HFFc6 (cell line): ENCODE data around the gene AK9. TPM values are rescaled to one million over a fixed set of nuclear protein-coding genes. Genes with fewer than 3 reads are reported as not detected.

Experiments
- DNase-seq: peaks from one replicate; pipeline ENCODE4 v3.0.0-alpha.2; 2018
- H3K27ac Mint-ChIP-seq: 2 replicates; pipeline ENCODE4 v1.8.0; 2020; ENCODE audit warnings: mild to moderate bottlenecking, mixed read lengths
- H3K27me3 Mint-ChIP-seq: 2 replicates; pipeline ENCODE4 v1.8.0; 2021; ENCODE audit warnings: mild to moderate bottlenecking, moderate library complexity, mixed read lengths; ENCODE audit not compliant: insufficient read depth
- H3K36me3 Mint-ChIP-seq: 2 replicates; pipeline ENCODE4 v1.8.0; 2021; ENCODE audit warnings: low read depth, mixed read lengths
- H3K4me1 Mint-ChIP-seq: 2 replicates; pipeline ENCODE4 v1.8.0; 2020; ENCODE audit warnings: low read depth, mixed read lengths
- H3K4me3 Mint-ChIP-seq: 2 replicates; pipeline ENCODE4 v1.8.0; 2020; ENCODE audit warnings: mild to moderate bottlenecking, moderate library complexity, mixed read lengths
- H3K9me3 Mint-ChIP-seq: 2 replicates; pipeline ENCODE4 v1.8.0; 2020; ENCODE audit warnings: mild to moderate bottlenecking, mixed read lengths
- CTCF ChIP-seq: fragments of 200-600 bp; sonication (generic); IDR thresholded peaks from 2 replicates; pipeline ENCODE4 v1.5.0; 2021; ENCODE audit warnings: antibody characterized with exemption, mild to moderate bottlenecking
- total RNA-seq, 6 experiments: library from RNA; stranded (reverse); fragmentation: NEBNext Ultra II Directional; extraction: Animal tissue kit (Norgen Biotek cat#: 25700); gene quantifications; 2 replicates in 1 of 6; 3 replicates in 5 of 6; pipeline ENCODE4 v1.2.3, GENCODE V29; 2021

AK9 gene
- total RNA-seq, 6 experiments from 2014 or later, result 1.2 to 2.0 (median 1.5) TPM

- Mint-ChIP-seq H3K4me1 (no peaks in the 10 kb centered on the region), H3K27me3 (peaks cover 7% of the 10 kb centered on the region), H3K36me3 (no peaks in the 10 kb centered on the region), H3K9me3 (no peaks in the 10 kb centered on the region), H3K27ac (no peak overlapping the region), H3K4me3 (no peak overlapping the region)
- no peak for TF ChIP-seq CTCF
- DNase-seq, result no peak
Observed at GRCh38 chr6:109632405-109632804, 58.6 kb downstream of the AK9 start.

- H3K27ac Mint-ChIP-seq, result no peak overlapping the region
- no peaks in the 10 kb centered on the region for H3K9me3 Mint-ChIP-seq
- H3K4me1 Mint-ChIP-seq, result no peaks in the 10 kb centered on the region
- no peaks in the 10 kb centered on the region for H3K36me3 Mint-ChIP-seq
- no peak overlapping the region for H3K4me3 Mint-ChIP-seq
- DNase-seq, result no peak
- TF ChIP-seq CTCF, result no peak
- peaks cover 4% of the 10 kb centered on the region for H3K27me3 Mint-ChIP-seq
Observed at GRCh38 chr6:109631403-109631802, 59.6 kb downstream of the AK9 start.

- Mint-ChIP-seq H3K4me3 (no peak overlapping the region), H3K9me3 (no peaks in the 10 kb centered on the region; the same call in 1 of the 2 replicates), H3K27me3 (peaks cover 2% of the 10 kb centered on the region), H3K27ac (no peak overlapping the region), H3K4me1 (no peaks in the 10 kb centered on the region), H3K36me3 (no peaks in the 10 kb centered on the region)
- TF ChIP-seq CTCF, result no peak
- DNase-seq, result no peak
Observed at GRCh38 chr6:109628158-109629000, 62.6 kb downstream of the AK9 start.

- no peak for DNase-seq
- no peak for TF ChIP-seq CTCF
- Mint-ChIP-seq H3K9me3 (no peaks in the 10 kb centered on the region; the same call in 1 of the 2 replicates), H3K4me1 (no peaks in the 10 kb centered on the region), H3K27ac (no peak overlapping the region), H3K27me3 (no peaks in the 10 kb centered on the region; the same call in 1 of the 2 replicates), H3K36me3 (no peaks in the 10 kb centered on the region), H3K4me3 (no peak overlapping the region)
Observed at GRCh38 chr6:109626311-109626710, 64.7 kb downstream of the AK9 start.

GRCh38 chr6:109625199-109625598, 65.8 kb downstream of the AK9 start:
- no peaks in the 10 kb centered on the region for H3K4me1 Mint-ChIP-seq
- DNase-seq, result no peak
- no peak overlapping the region for H3K27ac Mint-ChIP-seq
- H3K36me3 Mint-ChIP-seq, result no peaks in the 10 kb centered on the region
- no peaks in the 10 kb centered on the region for H3K27me3 Mint-ChIP-seq
- H3K9me3 Mint-ChIP-seq, result no peaks in the 10 kb centered on the region; the same call in 1 of the 2 replicates
- H3K4me3 Mint-ChIP-seq, result no peak overlapping the region
- TF ChIP-seq CTCF, result no peak
